NCI-H2196 (cell line): ENCODE data around the gene CALB2.
A peak's percentile ranks its signal among the peaks of the same experiment; 100 is the strongest.
"Not testable (repeated sequence)": the region's sequence is repeated elsewhere in the genome, so short reads cannot be mapped to it uniquely, and the experiment has no call there.

Experiments used
- DNase-seq: peaks from one replicate; lab custom pipeline; 2025; ENCODE audit not compliant: unreplicated experiment; lab: John Stamatoyannopoulos, UW

Gene CALB2

DNA sequence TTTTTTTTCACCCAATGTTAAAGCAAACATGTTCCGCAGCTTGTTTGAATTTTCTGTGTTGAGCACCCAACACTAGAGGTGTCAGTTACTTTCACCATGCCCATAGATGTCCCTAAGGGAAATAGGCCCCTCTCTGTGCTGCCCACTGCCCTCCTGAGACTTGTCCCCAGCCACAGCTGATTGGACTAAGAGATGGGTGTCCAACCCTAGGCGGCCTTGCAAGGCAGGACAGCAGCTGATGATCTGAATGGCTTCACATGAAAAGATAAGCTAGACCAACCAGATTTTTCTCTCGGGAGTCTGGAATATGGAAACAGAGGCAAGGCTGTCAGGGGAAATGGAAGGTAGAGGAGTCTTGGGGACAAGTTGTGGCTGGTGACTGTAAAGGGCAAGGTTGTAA lies 6.1 kb upstream of the CALB2 start:
- DNase-seq, result no peak

GRCh38 chr16:71352963-71353460 lies 5.5 kb upstream of the CALB2 start:
- DNase-seq, result no peak

- no peak for DNase-seq
These were observed 4.8 kb upstream of the CALB2 start for GRCh38 chr16:71353736-71354135.

- no peak for DNase-seq
These were observed 4.4 kb upstream of the CALB2 start for GRCh38 chr16:71354156-71354555.

DNA sequence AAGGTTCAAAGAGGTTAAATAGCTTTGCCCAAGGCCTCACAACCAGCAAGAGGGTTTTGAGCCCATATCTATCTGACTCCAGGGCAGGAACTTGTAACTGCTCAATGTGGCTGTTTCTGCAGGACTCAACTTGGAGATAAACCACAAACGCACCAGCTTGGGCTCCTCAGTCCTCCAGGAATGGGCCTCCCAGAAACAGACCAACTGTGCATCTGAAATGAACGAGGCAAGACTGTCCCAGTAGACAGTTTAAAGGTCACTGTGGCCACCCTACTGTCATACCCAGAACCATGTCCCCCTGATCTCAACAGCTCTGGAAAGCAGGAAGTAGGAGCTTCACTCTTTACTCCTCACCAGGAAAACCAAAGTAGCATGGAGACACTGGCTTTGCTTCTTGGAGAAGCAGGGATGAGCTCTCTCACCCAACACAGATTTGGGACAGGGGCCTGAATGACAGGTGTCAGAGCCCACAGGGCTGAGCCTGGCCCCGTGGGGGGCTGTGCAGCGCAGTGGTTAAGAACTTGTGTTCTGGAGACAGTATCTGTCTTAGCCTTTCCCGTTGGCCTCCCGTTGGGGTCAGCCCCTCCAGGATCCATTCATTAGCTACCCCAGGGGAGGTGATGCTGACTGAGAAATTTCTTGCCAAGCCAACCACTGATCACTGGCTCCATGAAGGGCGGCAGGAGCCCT lies 2.3 kb upstream of the CALB2 start:
- DNase-seq, result no peak

- DNase-seq, result not testable (repeated sequence)
These were observed 1.6 kb upstream of the CALB2 start for GRCh38 chr16:71356936-71357335.

GRCh38 chr16:71357681-71358080 lies 842 bp upstream of the CALB2 start:
- DNase-seq, result peak; percentile 12

DNA sequence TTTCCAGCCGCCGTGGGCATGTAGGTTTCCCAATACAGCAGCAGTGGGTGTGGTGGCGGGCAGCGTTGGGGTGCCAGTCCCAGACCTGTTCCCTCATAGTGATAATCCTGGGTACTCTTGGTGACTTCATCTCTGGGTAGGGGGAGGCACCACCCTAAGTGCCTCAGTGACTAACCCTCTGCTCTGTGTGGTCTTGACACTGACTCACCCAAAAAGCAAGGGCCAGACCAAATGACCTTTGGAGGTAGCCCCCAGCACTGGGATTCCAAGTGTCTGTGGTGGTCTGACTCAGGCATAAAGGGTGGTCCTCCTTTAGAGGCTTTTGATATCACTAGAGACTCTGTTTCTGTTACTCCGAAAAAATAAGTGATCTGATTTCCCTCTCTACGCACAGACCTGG lies 908 bp downstream of the CALB2 start:
- DNase-seq, result no peak

- no peak for DNase-seq
These were observed 1.9 kb downstream of the CALB2 start for GRCh38 chr16:71360378-71360777.

GRCh38 chr16:71364133-71364681 lies 5.7 kb downstream of the CALB2 start:
- no peak for DNase-seq

DNA sequence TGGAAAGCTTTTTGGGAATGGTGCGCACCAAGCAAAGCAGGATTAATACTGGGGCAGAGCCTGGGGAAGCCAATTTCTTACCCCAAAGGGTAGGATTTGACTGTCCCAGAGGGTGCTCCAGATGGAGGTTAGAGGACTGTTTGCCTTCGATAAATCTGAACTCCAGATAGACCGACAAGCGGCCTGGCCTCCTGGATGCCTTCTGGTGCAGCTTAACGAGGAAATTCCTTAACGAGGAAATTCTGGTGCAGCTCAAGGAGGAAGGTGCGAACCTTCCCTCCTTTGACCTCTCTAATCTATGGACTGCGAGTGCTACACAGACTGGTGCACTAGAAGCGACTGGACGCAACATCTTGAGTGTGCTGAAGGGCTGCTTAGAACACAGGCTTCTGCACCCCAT lies 6.5 kb downstream of the CALB2 start:
- DNase-seq, result no peak

- peak; percentile 30 for DNase-seq
These were observed 8.9 kb downstream of the CALB2 start for GRCh38 chr16:71367241-71367976.

DNA sequence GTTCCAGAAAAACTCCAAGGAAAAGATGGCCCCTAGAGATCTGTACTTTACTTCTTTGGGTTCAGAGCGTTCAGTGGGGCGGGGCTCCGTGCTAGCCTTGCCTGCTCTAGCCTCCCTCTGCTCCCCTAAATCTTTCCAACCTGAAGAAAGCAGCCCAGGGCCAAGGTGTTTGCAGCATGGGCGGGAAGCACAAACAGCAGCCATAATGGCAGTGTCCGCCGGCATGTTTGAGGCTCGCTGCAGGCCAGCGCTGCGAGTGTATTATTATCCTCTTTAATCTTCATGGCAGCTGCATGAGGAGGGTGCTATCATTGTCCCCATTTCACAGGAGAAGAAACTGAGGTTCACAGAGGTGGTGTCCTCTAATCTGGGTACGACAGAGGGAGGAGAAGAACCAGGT lies 10.4 kb downstream of the CALB2 start:
- DNase-seq, result no peak

DNA sequence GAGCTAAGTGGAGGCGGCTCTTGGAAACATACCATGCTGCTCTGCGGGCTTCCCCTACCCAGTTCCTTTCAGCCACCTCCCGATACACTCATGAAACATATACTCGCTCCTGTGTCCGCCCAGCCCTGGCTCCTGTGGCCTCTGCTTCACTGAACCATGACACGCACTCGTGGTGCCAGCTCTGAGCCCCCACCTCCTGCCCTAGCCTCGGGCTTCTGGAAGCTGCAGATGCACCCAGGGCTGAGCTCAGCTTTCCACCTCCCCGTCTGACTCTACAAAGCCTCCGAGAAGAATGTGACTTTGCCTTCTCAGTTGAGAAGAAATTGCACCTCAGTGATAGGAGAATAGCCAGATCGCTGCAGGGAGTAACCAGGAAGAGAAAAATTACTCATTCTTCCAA lies 11.0 kb downstream of the CALB2 start:
- DNase-seq, result no peak

GRCh38 chr16:71371237-71371636 lies 12.7 kb downstream of the CALB2 start:
- DNase-seq, result no peak

- no peak for DNase-seq
These were observed 14.6 kb downstream of the CALB2 start for GRCh38 chr16:71373073-71373472.

GRCh38 chr16:71376465-71377157 lies 18.1 kb downstream of the CALB2 start:
- no peak for DNase-seq

DNA sequence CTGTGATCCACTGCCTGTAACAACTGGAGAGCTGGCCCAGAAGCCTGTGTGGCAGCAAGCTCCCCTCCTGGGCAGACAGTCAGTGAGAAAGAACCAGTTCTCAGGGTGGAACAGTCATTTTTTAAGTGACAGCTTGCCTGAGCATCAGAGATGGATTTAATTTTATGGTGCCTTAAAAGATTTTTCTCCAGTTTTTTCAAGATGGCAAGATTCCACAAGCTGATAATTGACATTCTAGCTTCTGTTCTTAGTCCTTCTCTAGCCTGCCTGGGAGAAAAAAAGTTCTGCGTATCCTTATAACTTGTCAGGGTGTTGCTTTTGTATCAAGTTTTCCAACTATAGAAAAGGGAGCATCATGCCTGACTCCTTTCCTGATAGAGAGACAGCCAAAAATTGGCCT lies 21.2 kb downstream of the CALB2 start:
- no peak for DNase-seq

DNA sequence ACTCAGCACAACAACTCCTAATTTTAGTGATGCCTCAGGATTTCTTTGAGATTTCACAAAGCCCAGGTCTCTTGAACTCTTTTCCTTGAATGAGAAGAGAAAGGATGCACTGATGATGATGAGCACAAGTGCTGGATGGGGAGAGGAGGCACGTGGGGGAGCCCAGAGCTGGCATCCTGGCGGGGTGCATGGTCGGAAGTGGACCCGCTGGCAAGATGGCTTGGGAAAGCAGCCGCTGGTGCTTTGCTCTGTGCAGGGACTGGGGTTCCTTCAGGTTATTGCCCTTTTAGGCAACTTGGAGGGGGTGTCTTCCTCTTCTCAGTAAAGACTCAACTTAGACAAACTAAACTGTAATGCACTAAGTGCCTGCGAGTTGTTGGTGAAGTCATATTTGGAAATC lies 22.3 kb downstream of the CALB2 start:
- DNase-seq, result no peak

DNA sequence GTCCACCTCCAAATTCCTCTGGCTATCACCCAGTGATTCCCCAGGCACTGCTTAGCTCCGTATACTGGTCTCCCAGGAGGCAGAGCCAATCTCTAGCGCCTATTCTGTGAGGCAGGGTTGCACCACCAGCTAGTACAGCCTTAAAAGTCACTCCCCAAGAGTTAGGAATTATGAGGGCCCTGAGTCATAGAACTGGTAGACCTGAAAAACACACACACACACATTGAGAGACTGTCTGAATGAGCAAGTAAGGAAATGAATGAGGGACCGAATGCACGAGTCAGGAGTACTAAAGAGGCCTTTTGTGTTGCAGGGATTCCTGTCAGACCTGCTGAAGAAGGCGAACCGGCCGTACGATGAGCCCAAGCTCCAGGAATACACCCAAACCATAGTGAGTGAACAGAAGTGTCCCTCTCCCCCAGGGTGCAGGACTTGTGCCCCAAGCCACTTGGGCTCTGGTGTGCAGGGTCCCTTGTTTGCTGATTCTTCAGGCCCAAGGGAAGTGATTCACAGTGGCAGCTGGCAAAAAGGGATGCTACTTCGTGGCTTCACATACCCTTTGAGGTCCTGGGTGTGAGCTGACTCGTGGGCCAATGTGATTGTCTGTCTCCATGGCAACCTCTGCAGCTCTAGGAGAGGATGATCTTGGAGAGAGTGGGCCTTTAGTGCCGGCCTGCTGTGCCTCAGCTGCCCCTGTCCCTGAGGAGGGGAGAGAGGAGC lies 24.7 kb downstream of the CALB2 start:
- no peak for DNase-seq
